GM21447 (cell line): ENCODE data around the gene RUNX2.
"Not testable (repeated sequence)": the region's sequence is repeated elsewhere in the genome, so short reads cannot be mapped to it uniquely, and the experiment has no call there.

Experiments
- ATAC-seq: cut with Tn5 transposase; IDR thresholded peaks from one replicate; pipeline ENCODE4 v1.9.1; 2021; ENCODE audit not compliant: unreplicated experiment

The RUNX2 gene

GRCh38 chr6:45454008-45454911 is 126.1 kb downstream of the RUNX2 start:
- ATAC-seq = no peak

GRCh38 chr6:45455408-45455807 is 127.3 kb downstream of the RUNX2 start:
- ATAC-seq = no peak

- no peak for ATAC-seq
These were observed 129.0 kb downstream of the RUNX2 start for GRCh38 chr6:45457141-45457540.

GRCh38 chr6:45458672-45459071 is 130.5 kb downstream of the RUNX2 start:
- ATAC-seq = no peak

GRCh38 chr6:45460166-45460565 is 132.0 kb downstream of the RUNX2 start:
- no peak for ATAC-seq

GRCh38 chr6:45461486-45461885 is 133.4 kb downstream of the RUNX2 start:
- ATAC-seq = no peak

- ATAC-seq = no peak
These were observed 134.3 kb downstream of the RUNX2 start for GRCh38 chr6:45462190-45463134.

GRCh38 chr6:45464685-45465084 is 136.6 kb downstream of the RUNX2 start:
- ATAC-seq = no peak

GRCh38 chr6:45466686-45467085 is 138.6 kb downstream of the RUNX2 start:
- ATAC-seq = no peak

- not testable (repeated sequence) for ATAC-seq
These were observed 139.3 kb downstream of the RUNX2 start for GRCh38 chr6:45467417-45467816.

GRCh38 chr6:45467853-45468252 is 139.7 kb downstream of the RUNX2 start:
- no peak for ATAC-seq

- ATAC-seq = no peak
These were observed 141.5 kb downstream of the RUNX2 start for GRCh38 chr6:45469663-45470062.

- no peak for ATAC-seq
These were observed 142.1 kb downstream of the RUNX2 start for GRCh38 chr6:45470131-45470738.

GRCh38 chr6:45472382-45472781 is 144.3 kb downstream of the RUNX2 start:
- no peak for ATAC-seq

- ATAC-seq = no peak
These were observed 145.2 kb downstream of the RUNX2 start for GRCh38 chr6:45473121-45473993.

GRCh38 chr6:45474376-45474775 is 146.2 kb downstream of the RUNX2 start:
- ATAC-seq = no peak

- ATAC-seq = no peak
These were observed 148.2 kb downstream of the RUNX2 start for GRCh38 chr6:45476341-45476740.

- no peak for ATAC-seq
These were observed 149.1 kb downstream of the RUNX2 start for GRCh38 chr6:45477278-45477677.

- ATAC-seq = no peak
These were observed 149.7 kb downstream of the RUNX2 start for GRCh38 chr6:45477790-45478189.

GRCh38 chr6:45478240-45478639 is 150.1 kb downstream of the RUNX2 start:
- no peak for ATAC-seq
